GM21526 (cell line): Measurements from ENCODE around the gene ABCA4.

Source experiments
- ATAC-seq: cut with Tn5 transposase; IDR thresholded peaks from one replicate; pipeline ENCODE4 v1.9.1; 2021; ENCODE audit warnings: moderate library complexity; ENCODE audit not compliant: unreplicated experiment, low FRiP score

Gene ABCA4

DNA sequence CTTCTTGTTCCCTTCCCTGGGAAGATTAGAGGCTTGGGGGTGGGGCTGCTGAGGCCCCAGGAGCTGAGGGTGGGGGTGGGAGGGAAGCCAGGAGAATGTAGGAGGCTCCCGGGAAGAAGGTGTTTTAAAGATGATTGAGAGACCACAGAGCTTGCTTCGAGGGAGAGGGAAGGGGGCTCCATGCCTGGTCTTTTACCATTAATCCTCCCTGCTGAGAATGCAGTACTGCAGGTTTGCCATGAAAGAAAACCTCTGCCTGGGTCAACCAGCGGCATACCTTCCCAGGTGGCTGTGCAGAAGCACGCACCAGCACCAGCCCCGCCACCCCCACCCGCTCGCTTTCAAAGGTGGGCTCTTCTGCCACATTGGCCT is 15.4 kb downstream of the ABCA4 start:
- no peak for ATAC-seq

DNA sequence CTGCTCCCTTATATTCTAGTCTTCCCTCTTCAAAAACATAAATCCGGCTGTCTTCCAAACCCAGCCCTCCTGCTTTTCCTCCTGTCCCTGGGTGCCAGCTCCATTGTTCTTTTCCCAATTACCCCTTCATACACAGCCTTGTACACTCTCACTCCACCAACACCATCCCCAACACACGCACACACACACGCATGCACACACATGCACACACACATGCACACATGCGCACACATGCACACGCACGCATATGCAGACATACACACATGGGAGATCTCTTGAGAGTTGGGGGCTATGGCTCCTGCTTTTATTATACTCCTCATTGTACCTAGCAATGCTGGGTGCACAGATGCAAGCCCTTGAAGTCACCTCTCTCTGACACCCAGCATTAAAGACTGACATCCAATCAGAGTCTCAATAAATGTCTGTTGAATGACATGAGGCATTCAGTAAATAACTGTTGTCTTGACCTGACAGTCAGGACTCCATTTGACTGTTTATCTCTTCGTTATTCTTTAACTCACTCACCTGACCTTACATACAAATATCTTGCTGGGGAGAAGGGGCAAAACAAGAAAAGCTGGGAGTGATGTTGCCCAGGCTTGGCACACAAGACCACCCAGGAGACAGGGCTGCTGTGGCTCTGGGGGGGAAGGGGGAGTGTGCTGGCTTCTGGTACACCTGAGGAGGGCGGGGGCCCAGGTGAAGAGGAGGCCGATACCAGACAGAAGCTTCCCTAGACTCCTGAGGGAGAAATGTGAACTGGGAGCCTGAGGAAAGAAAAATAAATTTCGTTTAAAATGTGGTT is 16.0 kb downstream of the ABCA4 start:
- ATAC-seq = no peak

DNA sequence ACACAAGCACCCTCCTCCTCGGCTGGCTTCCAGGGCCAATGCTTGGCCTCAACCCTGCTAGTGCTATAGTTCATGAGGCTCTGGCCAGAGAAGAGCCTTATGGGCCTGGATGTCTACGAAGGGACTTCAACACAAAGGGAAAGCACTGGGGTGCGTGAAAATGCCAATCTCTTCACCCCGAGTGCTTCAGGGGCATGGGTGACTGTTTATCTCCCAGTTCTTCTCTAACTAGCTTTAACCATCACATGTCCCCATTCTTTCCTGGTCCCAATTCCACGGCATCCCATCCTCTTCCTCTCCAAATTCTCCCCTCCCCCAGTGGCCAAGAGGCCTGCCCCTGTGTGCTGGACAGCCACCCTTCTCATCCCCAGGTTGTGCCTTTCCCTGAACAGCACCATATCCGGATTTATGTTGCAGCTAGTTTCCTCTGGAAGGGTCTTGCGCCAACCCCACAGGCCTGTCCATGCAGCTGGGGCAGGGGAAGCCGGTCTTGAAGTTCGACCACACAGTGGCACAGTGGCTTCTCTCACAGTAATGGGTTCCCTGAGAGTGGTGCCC is 16.7 kb downstream of the ABCA4 start:
- no peak for ATAC-seq

DNA sequence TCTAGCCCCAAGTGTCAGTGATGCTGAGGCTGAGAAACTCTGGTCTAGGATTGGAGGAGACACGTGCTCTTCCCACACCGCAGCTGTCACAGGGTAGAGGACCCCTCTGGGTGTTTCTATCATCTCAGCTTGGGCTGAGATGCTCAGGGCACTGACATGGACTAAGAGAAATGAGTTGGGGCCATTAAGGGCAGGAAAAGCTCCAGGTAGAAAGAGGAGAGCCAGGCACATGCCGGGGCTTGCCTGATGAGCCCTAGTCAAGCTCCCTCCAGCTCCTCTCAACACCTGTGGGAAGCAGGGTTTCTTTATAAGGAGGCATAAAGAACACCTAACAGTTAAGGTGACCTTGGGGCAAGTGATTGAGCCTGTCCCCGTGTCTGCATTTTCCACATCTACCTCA is 17.3 kb downstream of the ABCA4 start:
- no peak for ATAC-seq

DNA sequence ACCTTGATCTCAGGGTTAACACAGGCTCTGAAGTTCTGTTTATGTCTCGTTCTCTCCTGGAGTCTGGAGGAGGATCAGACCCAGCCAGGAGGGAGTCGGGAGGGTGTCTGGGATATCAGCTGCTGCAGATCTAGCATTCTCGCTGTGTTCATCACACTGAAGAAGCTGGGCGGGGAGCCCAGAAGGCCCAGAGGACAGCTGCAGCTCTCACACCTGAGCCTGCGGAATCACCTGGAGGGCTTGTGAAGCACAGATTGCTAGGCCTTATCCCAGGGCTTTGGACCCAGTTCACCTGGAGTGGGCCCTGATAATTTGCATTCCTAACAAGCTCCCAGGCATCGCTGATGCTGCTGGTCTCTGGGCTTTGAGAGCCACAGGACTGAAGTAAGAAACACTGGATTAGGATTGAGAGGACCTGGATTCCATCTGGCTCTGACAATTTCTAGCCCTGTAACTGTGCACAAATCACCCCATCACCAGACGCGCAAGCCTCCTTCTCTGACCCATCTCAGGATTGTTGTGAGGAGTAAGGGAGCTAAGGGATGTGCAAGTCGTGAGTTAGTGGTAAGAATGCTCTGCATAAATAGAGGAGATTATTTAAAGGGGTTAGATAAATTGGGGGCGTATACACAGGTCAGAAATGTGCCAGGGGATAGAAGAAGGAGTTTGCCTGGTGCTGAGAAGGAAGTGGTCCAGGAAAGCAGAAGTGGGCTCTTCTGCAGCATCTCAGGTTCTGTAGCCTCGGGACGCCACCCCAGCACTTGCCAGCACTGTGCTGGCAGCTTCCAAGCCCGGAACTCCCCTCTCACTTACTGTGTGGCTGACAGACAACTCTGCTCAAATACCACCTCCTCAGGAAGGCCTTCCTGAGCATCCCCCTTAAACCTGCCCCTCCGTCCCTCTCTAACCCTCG is 19.1 kb downstream of the ABCA4 start:
- no peak for ATAC-seq

- ATAC-seq = no peak
Observed at GRCh38 chr1:94100785-94101612, 19.9 kb downstream of the ABCA4 start.

GRCh38 chr1:94100129-94100784 is 20.7 kb downstream of the ABCA4 start:
- ATAC-seq = no peak

GRCh38 chr1:94099303-94099702 is 21.6 kb downstream of the ABCA4 start:
- no peak for ATAC-seq

DNA sequence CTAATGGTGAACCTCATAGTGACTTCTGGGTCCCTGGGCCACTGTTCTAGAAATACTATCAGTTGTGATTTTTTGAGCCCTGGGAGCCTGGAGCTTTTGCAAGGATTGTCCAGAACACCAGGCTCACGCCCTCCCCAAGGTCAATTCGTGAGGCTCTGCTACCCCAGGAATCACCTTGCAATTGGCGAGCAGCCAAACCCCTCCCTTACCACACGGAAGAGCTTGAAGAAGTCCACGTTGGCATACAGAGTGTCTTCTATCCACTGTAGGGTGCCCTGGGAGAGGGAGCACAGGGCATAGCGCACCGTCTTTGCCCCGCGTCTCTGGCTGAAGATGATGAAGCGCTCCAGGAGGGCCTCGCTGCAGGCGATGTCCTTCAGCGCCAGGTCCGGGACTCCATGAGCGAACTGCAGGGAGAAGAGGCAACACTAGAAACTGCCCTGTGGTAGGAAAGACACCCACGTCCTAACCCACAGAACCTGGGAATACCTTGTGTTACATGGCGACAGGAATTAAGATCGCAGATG is 22.3 kb downstream of the ABCA4 start:
- ATAC-seq = no peak

DNA sequence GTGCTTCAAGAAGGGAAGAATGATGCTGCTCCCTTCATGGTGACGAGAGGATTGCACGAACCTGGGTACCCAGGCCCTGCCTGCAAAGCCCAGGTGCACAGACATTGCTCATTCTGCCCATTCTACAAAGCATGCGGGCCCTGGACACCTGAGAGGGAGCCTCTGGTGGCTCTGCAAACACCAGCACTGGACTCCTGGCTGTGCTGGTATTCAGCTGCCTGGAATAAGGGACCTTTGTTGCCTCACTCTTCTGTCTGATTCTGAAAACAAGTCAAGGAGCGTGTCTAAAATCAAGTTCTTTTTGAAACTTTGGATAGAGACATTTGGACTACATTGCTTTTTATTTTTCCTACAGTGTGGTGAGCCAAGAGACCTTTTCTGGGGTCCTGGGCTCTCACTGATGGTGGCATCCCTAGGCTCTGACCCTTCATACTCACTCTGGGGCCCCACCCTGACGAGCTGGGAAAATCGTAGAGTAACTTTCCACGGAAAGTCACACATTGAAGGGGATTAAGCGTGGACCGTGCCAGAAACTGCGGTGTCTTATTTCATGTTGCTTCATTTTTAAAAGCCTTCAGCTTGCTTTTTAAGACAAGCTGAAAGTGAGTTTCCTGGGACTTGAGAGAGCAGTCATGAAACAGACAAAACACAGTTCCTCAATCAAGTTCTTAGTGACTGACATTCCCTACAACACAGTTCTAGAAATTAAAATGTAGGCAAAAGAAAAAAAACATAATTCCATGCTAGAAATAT is 24.0 kb downstream of the ABCA4 start:
- ATAC-seq = no peak

DNA sequence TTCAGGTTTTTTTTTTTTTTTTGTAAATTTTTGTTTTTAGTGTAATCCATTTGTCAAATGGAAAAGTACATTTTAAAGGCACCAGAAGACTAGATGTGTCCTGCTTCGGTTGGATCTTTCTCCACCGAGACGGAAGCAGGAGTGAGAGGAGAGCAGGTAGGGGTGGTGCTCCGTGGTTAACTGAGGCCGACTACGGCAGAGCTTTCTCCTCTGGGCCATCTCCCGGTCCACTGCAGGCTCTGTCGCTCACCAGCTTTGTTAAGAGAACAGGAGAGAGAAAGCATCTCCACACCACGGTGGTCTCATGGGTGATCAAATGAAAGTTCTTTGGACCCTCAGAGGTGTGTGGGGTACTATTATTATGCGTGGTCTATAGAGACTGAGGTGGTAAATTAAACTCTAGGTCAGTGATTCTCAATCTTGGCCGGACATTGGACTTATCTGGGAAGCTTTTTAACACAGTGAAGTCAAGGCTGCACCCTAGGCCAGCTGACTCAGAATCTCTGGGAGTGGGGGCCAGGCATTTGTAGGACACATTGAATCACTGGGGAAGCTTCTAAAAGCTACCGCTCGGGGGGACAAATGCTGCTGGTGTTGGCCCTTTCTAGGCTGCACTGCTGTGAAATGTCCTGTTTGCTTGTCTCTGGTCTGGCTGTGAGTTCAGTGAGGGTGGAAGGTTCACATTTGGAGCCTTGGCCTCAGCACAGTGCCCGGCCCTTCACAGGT is 25.0 kb downstream of the ABCA4 start:
- ATAC-seq = no peak

DNA sequence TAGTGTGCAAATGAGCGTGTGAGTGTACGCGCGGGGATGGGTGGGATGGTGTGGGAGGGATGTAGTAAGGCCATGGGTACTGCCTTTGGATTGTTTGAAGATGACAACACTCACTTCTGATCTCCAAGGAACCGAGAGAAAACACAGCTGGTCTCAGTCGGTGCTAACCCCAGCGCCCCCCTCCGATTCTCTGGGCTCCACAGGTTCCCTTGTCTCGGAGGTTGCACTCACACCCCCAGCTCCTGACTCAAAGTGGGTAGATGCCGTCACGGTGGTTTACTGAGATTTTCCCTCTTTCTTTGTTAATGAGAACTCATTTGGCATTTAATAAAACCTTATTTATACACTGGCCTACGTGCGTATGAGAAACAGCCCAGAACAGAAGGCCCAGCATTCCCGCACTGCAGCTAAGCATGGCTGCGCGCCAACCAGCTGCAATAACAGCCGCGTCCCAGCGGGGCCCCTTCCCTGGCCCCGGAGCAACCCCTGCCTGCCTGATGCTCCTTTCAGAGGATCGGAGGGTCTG is 25.8 kb downstream of the ABCA4 start:
- no peak for ATAC-seq

DNA sequence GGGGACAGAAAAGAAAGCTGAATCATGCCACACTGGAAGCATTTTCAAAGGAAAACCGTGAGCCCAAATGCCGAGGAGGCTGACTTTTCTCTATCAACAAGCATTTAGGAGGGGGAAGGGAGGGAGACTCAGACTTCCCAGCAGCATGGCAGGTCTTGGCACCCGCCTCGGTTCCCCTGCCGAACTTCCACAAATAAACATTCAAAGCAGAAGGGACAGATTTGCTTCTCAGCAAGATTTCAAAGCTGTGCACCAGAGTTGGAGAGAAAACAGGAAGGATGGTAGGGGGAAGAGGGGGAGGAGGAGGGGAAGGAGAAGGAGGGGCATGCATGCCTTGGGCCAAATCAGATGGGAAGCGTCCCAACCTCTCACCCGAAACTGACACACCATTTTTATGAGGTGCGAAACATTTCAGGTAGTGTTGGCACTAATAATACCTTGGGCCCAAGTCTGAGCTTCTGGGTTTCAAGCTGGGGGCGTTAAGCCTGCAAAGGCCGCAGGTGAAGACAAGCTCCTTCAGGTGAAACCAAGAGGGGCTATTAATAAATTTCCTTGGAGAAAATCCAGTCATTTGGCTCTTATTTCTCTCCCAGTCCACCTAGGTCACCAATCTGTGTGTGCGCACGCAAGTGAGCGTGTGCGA is 26.4 kb downstream of the ABCA4 start:
- ATAC-seq = no peak

DNA sequence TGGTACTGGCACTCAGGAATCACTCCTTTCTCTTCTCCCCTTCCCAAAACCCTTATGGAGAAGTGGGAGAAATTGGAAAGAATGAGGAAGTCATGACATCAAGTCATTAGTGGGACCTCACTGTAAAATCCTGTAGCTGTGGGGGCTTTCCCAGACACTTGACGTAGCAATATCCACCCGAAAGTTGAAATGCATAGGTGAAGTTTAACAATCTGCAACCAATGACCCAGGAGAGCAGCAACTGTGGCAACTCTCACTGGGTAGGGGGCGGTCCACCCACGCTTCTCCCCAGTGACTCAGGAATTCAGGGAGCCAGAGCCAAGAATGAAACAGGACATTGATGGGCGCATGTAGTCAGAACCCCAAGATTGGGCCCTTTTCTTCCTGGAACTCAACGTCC is 27.0 kb downstream of the ABCA4 start:
- ATAC-seq = no peak

DNA sequence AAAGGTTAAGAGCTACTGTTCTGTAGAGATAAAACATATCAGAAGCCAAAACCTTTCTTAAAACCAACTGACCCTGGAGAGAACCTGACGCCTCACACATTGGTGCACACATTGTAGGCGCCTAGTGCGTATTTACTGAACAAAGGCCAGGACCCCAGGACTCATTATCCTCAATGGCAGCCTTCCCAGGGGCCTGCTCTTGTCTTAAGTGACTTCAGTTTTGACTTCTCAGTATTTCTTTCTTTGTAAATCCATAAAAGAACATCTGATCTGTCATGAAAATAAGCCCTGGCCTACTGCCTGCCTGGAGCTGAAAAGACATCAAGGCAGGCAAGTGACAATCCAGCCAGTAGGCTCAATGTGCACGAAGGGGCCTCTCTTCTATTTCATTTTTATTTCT is 27.6 kb downstream of the ABCA4 start:
- no peak for ATAC-seq

GRCh38 chr1:94092210-94092613 is 28.7 kb downstream of the ABCA4 start:
- no peak for ATAC-seq

- ATAC-seq = no peak
Observed at GRCh38 chr1:94090761-94091160, 30.2 kb downstream of the ABCA4 start.

DNA sequence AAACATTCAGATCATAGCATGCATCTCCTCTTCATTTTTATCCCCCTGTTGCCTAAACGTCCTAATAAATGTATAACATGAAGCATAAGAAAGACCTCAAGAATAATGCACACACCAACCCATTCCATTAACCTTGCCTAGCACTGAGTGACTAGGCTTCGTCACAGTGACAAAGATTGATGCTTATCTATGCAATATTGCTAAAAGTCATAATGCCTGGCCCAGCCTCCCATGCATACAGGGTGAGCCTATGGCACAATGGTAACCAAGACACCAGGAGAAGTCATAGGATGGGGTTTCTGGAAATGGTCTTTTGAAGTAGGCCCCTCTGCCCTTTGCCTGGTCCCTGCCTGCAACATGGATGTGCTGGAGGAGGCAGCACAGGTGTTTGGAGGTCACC is 33.8 kb downstream of the ABCA4 start:
- ATAC-seq = no peak
